Type B pancreatic cell (in vitro differentiated cells): Measurements from ENCODE around the gene PPIF. TPM values are rescaled to one million over a fixed set of nuclear protein-coding genes. Genes with fewer than 3 reads are reported as not detected.

Source experiments
- DNase-seq: peaks from one replicate; pipeline ENCODE4 v3.0.0; 2021; ENCODE audit warnings: mixed read lengths; ENCODE audit not compliant: unreplicated experiment; ENCODE audit errors: extremely low spot score
- H3K27ac Mint-ChIP-seq: 2 replicates; pipeline ENCODE4 v1.8.0; 2021; ENCODE audit warnings: mild to moderate bottlenecking, mixed read lengths
- H3K27me3 Mint-ChIP-seq: 2 replicates; pipeline ENCODE4 v1.8.0; 2021; ENCODE audit warnings: mixed read lengths
- H3K36me3 Mint-ChIP-seq: 2 replicates; pipeline ENCODE4 v1.8.0; 2021; ENCODE audit warnings: mixed read lengths
- H3K4me1 Mint-ChIP-seq: one replicate; pipeline ENCODE4 v1.8.0; 2021; ENCODE audit warnings: mixed read lengths; ENCODE audit not compliant: unreplicated experiment
- H3K4me3 Mint-ChIP-seq: 2 replicates; pipeline ENCODE4 v1.8.0; 2021; ENCODE audit warnings: mild to moderate bottlenecking, mixed read lengths
- H3K9me3 Mint-ChIP-seq: 2 replicates; pipeline ENCODE4 v1.8.0; 2021; ENCODE audit warnings: mixed read lengths
- CTCF ChIP-seq: fragments of 200-600 bp; sonication (generic); conservative IDR thresholded peaks from 2 replicates; pipeline ENCODE4 v1.5.0; 2021; ENCODE audit warnings: antibody characterized with exemption, mild to moderate bottlenecking
- total RNA-seq: library from RNA; stranded (reverse); gene quantifications from 2 replicates; pipeline ENCODE4 v1.2.1, GENCODE V29; 2021; ENCODE audit warnings: low replicate concordance

Gene PPIF
- total RNA-seq, 1 donor from 2014 or later = 67.5 TPM

GRCh38 chr10:79316671-79317431 lies 30.4 kb upstream of the PPIF start:
- H3K4me1 Mint-ChIP-seq = peaks cover 27% of the 10 kb centered on the region
- peak overlapping the region; percentile 49 for H3K4me3 Mint-ChIP-seq
- peak overlapping the region; percentile 64 for H3K27ac Mint-ChIP-seq
- no peaks in the 10 kb centered on the region for H3K36me3 Mint-ChIP-seq
- DNase-seq = no peak
- H3K9me3 Mint-ChIP-seq = no peaks in the 10 kb centered on the region
- TF ChIP-seq CTCF = no peak
- no peaks in the 10 kb centered on the region for H3K27me3 Mint-ChIP-seq

- no peaks in the 10 kb centered on the region for H3K27me3 Mint-ChIP-seq
- no peak for DNase-seq
- TF ChIP-seq CTCF = no peak
- H3K36me3 Mint-ChIP-seq = no peaks in the 10 kb centered on the region
- peaks cover 30% of the 10 kb centered on the region for H3K4me1 Mint-ChIP-seq
- no peak overlapping the region for H3K4me3 Mint-ChIP-seq
- H3K27ac Mint-ChIP-seq = peak overlapping the region; percentile 64
- H3K9me3 Mint-ChIP-seq = no peaks in the 10 kb centered on the region
Measured at GRCh38 chr10:79318369-79318768, 28.9 kb upstream of the PPIF start.

GRCh38 chr10:79319115-79319771 lies 28.0 kb upstream of the PPIF start:
- Mint-ChIP-seq H3K27me3 (no peaks in the 10 kb centered on the region), H3K27ac (no peak overlapping the region), H3K36me3 (no peaks in the 10 kb centered on the region), H3K9me3 (no peaks in the 10 kb centered on the region), H3K4me1 (peaks cover 32% of the 10 kb centered on the region), H3K4me3 (no peak overlapping the region)
- no peak for DNase-seq
- TF ChIP-seq CTCF = no peak

- Mint-ChIP-seq H3K27ac (no peak overlapping the region), H3K4me1 (peaks cover 32% of the 10 kb centered on the region), H3K36me3 (no peaks in the 10 kb centered on the region), H3K27me3 (no peaks in the 10 kb centered on the region), H3K4me3 (no peak overlapping the region), H3K9me3 (no peaks in the 10 kb centered on the region)
- TF ChIP-seq CTCF = no peak
- no peak for DNase-seq
Measured at GRCh38 chr10:79320316-79320715, 27.0 kb upstream of the PPIF start.

- no peak overlapping the region for H3K27ac Mint-ChIP-seq
- no peaks in the 10 kb centered on the region for H3K27me3 Mint-ChIP-seq
- H3K36me3 Mint-ChIP-seq = no peaks in the 10 kb centered on the region
- peaks cover 27% of the 10 kb centered on the region for H3K4me1 Mint-ChIP-seq
- no peak for DNase-seq
- no peak overlapping the region for H3K4me3 Mint-ChIP-seq
- no peak for TF ChIP-seq CTCF
- H3K9me3 Mint-ChIP-seq = no peaks in the 10 kb centered on the region
Measured at GRCh38 chr10:79320820-79321493, 26.3 kb upstream of the PPIF start.
